Liver (tissue), 9 donors: ENCODE results near the gene LYST. TPM values are rescaled to one million over a fixed set of nuclear protein-coding genes. Genes with fewer than 3 reads are reported as not detected.
"Not testable (repeated sequence)": the region's sequence is repeated elsewhere in the genome, so short reads cannot be mapped to it uniquely, and the experiment has no call there.

Experiments used
- DNase-seq: peaks from one replicate; pipeline ENCODE4 v3.0.0-alpha.2; 2017; ENCODE audit warnings: low spot score
- H3K27ac ChIP-seq, 2 donors: one replicate each; pipeline ENCODE4 v1.7.0; 2013; ENCODE audit warnings: inconsistent platforms in 2 of 2, low read length in 2 of 2, control low read depth in 1 of 2, low read depth in 1 of 2, mild to moderate bottlenecking in 1 of 2
- H3K27me3 ChIP-seq, 4 donors: one replicate each; pipeline versions ENCODE4 v1.6.1 to v1.7.0; 2013; ENCODE audit warnings: low read length in 3 of 4, inconsistent platforms in 1 of 4, mild to moderate bottlenecking in 1 of 4, moderate library complexity in 1 of 4; ENCODE audit not compliant: control insufficient read depth in 4 of 4, insufficient read depth in 4 of 4
- H3K36me3 ChIP-seq, 4 donors: one replicate each; pipeline versions ENCODE4 v1.6.1 to v1.7.0; 2013; ENCODE audit warnings: low read length in 3 of 4, mild to moderate bottlenecking in 3 of 4, low read depth in 1 of 4, moderate library complexity in 1 of 4; ENCODE audit not compliant: control insufficient read depth in 4 of 4, insufficient read depth in 3 of 4
- H3K4me1 ChIP-seq, 4 donors: one replicate each; pipeline versions ENCODE4 v1.6.1 to v1.7.0; 2013; ENCODE audit warnings: low read length in 3 of 4, mild to moderate bottlenecking in 3 of 4, moderate library complexity in 1 of 4; ENCODE audit not compliant: control insufficient read depth in 4 of 4, insufficient read depth in 4 of 4
- H3K4me3 ChIP-seq, 3 donors: one replicate each; pipeline versions ENCODE4 v1.6.1 to v1.7.0; 2013; ENCODE audit warnings: low read length in 3 of 3, control low read depth in 1 of 3, low read depth in 1 of 3, mild to moderate bottlenecking in 1 of 3
- H3K9ac ChIP-seq, 2 donors: one replicate each; pipeline ENCODE4 v1.7.0; 2013; ENCODE audit warnings: low read length in 2 of 2, mild to moderate bottlenecking in 2 of 2, moderate library complexity in 2 of 2, control low read depth in 1 of 2, low read depth in 1 of 2
- H3K9me3 ChIP-seq, 4 donors: one replicate each; pipeline versions ENCODE4 v1.6.1 to v1.7.0; 2013; ENCODE audit warnings: low read length in 3 of 4; ENCODE audit not compliant: control insufficient read depth in 4 of 4
- EGR1 ChIP-seq, 2 donors: IDR thresholded peaks; 2 replicates each; pipeline ENCODE4 v1.6.1; 2016 to 2018; ENCODE audit warnings: antibody characterized with exemption in 2 of 2, low read depth in 2 of 2
- FOXA2 ChIP-seq: IDR thresholded peaks from 2 replicates; pipeline ENCODE4 v1.6.1; 2016; ENCODE audit warnings: antibody characterized with exemption
- GABPA ChIP-seq, 2 donors: IDR thresholded peaks in 1 of 2; conservative IDR thresholded peaks in 1 of 2; 2 replicates each; pipeline ENCODE4 v1.6.1; 2016; ENCODE audit warnings: antibody characterized with exemption in 2 of 2, mild to moderate bottlenecking in 1 of 2, moderate library complexity in 1 of 2
- HNF4G ChIP-seq: IDR thresholded peaks from 2 replicates; pipeline ENCODE4 v1.6.1; 2016; ENCODE audit warnings: antibody characterized with exemption
- JUND ChIP-seq, 2 donors: IDR thresholded peaks; 2 replicates each; pipeline ENCODE4 v1.6.1; 2016; ENCODE audit warnings: antibody characterized with exemption in 2 of 2
- RAD21 ChIP-seq, 2 donors: IDR thresholded peaks; 2 replicates each; pipeline ENCODE4 v1.6.1; 2016; ENCODE audit warnings: antibody characterized with exemption in 2 of 2, mild to moderate bottlenecking in 2 of 2
- RXRA ChIP-seq, 2 donors: IDR thresholded peaks; 2 replicates each; pipeline ENCODE4 v1.6.1; 2017 to 2018; ENCODE audit warnings: antibody characterized with exemption in 2 of 2, mild to moderate bottlenecking in 1 of 2
- SP1 ChIP-seq: IDR thresholded peaks from 2 replicates; pipeline ENCODE4 v1.6.1; 2018; ENCODE audit warnings: antibody characterized with exemption, mild to moderate bottlenecking
- TAF1 ChIP-seq: conservative IDR thresholded peaks from 2 replicates; pipeline ENCODE4 v1.6.1; 2016; ENCODE audit warnings: antibody characterized with exemption, mild to moderate bottlenecking
- YY1 ChIP-seq: IDR thresholded peaks from 2 replicates; pipeline ENCODE4 v1.6.1; 2016; ENCODE audit warnings: antibody characterized with exemption, mild to moderate bottlenecking
- WGBS: extraction: QIAGEN DNeasy Blood & Tissue Kit; methylation state at CpG from one replicate; pipeline ENCODE4 v1.1.7; 2013; 5-methylcytosine and 5-hydroxymethylcytosine counted together
- polyA plus RNA-seq, 2 donors: library from polyadenylated mRNA; stranded (reverse) in 1 of 2; unstranded in 1 of 2; fragments of 200-250 nt in 1 of 2; fragments of >200 nt in 1 of 2; fragmentation: Nextera tagmentation in 1 of 2; extraction: Ambion mirVana in 1 of 2; gene quantifications; one replicate each; pipeline versions ENCODE4 v1.2.1 to v1.2.3, GENCODE V29; 2013 to 2015
- total RNA-seq, 2 donors: library from RNA; depleted of rRNA; stranded (reverse); fragments of >200 nt; gene quantifications; one replicate each; pipeline ENCODE4 v1.2.3, GENCODE V29; 2014
- TF ChIP-seq, protein P1 (sequence below): IDR thresholded peaks from 2 replicates; pipeline ENCODE4 v1.6.1; 2016; ENCODE audit warnings: antibody characterized with exemption
- TF ChIP-seq, protein P2 (sequence below): IDR thresholded peaks from 2 replicates; pipeline ENCODE4 v1.6.1; 2016; ENCODE audit warnings: antibody characterized with exemption, mild to moderate bottlenecking
- TF ChIP-seq, protein P3 (sequence below): IDR thresholded peaks from 2 replicates; pipeline ENCODE4 v1.6.1; 2016; ENCODE audit warnings: antibody characterized with exemption
- TF ChIP-seq, protein P4 (sequence below): fragments of 150-350 bp; IDR thresholded peaks from 2 replicates; pipeline ENCODE4 v1.5.1; 2017; ENCODE audit warnings: improper control_type of control experiment, low read depth, low read length; ENCODE audit not compliant: missing input control
- donor health status: healthy.
- donor health status: healthy.
- donor health status: healthy.
- donor health status: healthy.
- donor health status: healthy.

Gene LYST
- total and polyA plus RNA-seq, 4 donors: 3.4 to 45.9 (median 14.2) TPM

DNA sequence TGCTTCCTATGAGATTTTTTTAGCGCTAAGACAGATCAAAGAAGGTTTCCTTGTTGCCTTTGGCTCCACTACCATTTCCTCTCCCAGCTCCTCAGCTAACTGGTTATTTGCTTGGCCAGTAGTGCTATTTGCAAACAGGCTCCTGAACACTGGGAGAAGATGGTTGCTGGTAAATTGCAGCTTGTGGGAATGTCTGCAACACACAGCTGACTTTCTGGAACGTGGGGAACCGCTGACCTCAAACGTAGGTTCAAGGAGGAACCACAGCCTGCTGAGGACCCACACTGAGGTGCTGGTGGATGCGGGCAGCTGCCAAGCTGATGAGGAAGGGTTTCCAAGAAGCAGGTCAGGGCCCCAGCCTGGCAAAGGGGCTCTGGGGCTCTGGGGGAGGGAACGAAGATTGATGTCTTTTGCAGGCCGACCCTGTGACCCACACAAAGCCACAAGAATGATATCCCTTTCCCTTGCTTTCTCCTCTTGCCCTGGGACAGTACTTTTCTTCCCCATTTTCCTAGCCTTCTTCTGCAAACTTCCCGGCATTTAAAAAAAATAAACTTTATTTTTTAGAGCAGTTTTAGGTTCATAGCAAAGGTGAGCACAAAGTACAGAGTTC is 241.9 kb downstream of the LYST start:
- H3K36me3 ChIP-seq: no peaks in the 10 kb centered on the region
- H3K27me3 ChIP-seq: peaks cover 0 to 5% (median 0%) of the 10 kb centered on the region in 4 donors
- TF ChIP-seq JUND (IDR thresholded peaks at IDR 0.05) (no peak), TAF1 (no peak), RAD21 (IDR thresholded peaks at IDR 0.05) (no peak), RXRA (IDR thresholded peaks at IDR 0.05) (no peak), YY1 (no peak), EGR1 (IDR thresholded peaks at IDR 0.05; ENCODE audit: low read depth in 2 of 2) (no peak), GABPA (IDR thresholded peaks at IDR 0.05 in 1 of 2, conservative IDR thresholded peaks at IDR 0.05 in 1 of 2) (no peak), HNF4G (no peak), FOXA2 (no peak)
- TF ChIP-seq, protein P1, sequence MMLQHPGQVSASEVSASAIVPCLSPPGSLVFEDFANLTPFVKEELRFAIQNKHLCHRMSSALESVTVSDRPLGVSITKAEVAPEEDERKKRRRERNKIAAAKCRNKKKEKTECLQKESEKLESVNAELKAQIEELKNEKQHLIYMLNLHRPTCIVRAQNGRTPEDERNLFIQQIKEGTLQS: no peak
- TF ChIP-seq, protein P2, sequence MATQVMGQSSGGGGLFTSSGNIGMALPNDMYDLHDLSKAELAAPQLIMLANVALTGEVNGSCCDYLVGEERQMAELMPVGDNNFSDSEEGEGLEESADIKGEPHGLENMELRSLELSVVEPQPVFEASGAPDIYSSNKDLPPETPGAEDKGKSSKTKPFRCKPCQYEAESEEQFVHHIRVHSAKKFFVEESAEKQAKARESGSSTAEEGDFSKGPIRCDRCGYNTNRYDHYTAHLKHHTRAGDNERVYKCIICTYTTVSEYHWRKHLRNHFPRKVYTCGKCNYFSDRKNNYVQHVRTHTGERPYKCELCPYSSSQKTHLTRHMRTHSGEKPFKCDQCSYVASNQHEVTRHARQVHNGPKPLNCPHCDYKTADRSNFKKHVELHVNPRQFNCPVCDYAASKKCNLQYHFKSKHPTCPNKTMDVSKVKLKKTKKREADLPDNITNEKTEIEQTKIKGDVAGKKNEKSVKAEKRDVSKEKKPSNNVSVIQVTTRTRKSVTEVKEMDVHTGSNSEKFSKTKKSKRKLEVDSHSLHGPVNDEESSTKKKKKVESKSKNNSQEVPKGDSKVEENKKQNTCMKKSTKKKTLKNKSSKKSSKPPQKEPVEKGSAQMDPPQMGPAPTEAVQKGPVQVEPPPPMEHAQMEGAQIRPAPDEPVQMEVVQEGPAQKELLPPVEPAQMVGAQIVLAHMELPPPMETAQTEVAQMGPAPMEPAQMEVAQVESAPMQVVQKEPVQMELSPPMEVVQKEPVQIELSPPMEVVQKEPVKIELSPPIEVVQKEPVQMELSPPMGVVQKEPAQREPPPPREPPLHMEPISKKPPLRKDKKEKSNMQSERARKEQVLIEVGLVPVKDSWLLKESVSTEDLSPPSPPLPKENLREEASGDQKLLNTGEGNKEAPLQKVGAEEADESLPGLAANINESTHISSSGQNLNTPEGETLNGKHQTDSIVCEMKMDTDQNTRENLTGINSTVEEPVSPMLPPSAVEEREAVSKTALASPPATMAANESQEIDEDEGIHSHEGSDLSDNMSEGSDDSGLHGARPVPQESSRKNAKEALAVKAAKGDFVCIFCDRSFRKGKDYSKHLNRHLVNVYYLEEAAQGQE: no peak
- TF ChIP-seq, protein P3, sequence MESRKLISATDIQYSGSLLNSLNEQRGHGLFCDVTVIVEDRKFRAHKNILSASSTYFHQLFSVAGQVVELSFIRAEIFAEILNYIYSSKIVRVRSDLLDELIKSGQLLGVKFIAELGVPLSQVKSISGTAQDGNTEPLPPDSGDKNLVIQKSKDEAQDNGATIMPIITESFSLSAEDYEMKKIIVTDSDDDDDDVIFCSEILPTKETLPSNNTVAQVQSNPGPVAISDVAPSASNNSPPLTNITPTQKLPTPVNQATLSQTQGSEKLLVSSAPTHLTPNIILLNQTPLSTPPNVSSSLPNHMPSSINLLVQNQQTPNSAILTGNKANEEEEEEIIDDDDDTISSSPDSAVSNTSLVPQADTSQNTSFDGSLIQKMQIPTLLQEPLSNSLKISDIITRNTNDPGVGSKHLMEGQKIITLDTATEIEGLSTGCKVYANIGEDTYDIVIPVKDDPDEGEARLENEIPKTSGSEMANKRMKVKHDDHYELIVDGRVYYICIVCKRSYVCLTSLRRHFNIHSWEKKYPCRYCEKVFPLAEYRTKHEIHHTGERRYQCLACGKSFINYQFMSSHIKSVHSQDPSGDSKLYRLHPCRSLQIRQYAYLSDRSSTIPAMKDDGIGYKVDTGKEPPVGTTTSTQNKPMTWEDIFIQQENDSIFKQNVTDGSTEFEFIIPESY: no peak
- TF ChIP-seq, protein P4, sequence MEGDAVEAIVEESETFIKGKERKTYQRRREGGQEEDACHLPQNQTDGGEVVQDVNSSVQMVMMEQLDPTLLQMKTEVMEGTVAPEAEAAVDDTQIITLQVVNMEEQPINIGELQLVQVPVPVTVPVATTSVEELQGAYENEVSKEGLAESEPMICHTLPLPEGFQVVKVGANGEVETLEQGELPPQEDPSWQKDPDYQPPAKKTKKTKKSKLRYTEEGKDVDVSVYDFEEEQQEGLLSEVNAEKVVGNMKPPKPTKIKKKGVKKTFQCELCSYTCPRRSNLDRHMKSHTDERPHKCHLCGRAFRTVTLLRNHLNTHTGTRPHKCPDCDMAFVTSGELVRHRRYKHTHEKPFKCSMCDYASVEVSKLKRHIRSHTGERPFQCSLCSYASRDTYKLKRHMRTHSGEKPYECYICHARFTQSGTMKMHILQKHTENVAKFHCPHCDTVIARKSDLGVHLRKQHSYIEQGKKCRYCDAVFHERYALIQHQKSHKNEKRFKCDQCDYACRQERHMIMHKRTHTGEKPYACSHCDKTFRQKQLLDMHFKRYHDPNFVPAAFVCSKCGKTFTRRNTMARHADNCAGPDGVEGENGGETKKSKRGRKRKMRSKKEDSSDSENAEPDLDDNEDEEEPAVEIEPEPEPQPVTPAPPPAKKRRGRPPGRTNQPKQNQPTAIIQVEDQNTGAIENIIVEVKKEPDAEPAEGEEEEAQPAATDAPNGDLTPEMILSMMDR: no peak
- no peaks in the 10 kb centered on the region for H3K4me1 ChIP-seq
- DNase-seq: no peak
- no peaks in the 10 kb centered on the region for H3K9me3 ChIP-seq
- no peak overlapping the region for H3K4me3 ChIP-seq
- WGBS: 57% methylated on average over 8 of the region's 8 CpGs
- no peak overlapping the region for H3K27ac ChIP-seq
- no peak overlapping the region for H3K9ac ChIP-seq

DNA sequence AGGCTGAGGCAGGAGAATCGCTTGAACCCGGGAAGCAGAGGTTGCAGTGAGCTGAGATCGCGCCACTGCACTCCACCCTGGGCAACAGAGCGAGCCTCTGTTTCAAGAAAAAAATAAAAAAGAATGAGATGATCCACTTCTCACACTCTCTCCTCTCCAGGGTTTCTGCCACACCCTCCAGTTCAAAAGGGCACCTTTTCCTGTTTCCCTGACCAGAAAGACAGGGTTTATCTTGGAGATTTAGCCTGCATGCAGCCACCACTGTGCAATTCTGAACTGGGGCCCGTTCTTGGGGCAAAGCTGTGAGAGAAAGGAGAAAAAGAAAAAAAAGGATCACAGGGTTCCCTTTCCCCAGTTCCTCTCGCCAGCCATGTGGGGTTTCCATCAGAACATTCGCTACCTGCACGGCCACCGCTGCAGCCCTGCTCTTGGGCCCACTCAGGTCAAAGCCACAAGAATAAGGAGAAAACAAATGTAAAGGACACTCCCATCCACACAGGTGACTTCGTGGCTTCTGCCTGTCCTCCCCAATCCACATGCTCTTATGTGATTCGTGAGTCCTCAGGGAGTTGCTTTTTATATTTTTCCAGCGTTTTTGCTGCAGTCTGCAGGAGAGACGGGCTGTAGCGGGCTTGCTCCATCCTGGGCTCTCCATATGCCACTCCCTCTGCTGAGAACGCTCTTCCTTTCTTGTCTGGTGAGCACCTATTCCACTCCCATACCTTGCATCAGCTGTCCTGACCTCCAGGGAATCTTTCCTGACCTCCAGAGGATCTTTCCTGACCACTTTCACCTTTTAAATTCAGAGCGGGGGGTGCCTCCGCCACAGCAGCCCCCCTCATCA is 243.5 kb downstream of the LYST start:
- no peak for TF ChIP-seq SP1
- 80% methylated on average over 18 of the region's 18 CpGs for WGBS
- no peak overlapping the region for H3K27ac ChIP-seq
- no peaks in the 10 kb centered on the region for H3K9me3 ChIP-seq
- H3K9ac ChIP-seq: no peak overlapping the region
- H3K36me3 ChIP-seq: no peaks in the 10 kb centered on the region
- no peak overlapping the region for H3K4me3 ChIP-seq
- no peaks in the 10 kb centered on the region for H3K4me1 ChIP-seq
- H3K27me3 ChIP-seq: peaks cover 0 to 5% (median 0%) of the 10 kb centered on the region in 4 donors
- no peak for DNase-seq

DNA sequence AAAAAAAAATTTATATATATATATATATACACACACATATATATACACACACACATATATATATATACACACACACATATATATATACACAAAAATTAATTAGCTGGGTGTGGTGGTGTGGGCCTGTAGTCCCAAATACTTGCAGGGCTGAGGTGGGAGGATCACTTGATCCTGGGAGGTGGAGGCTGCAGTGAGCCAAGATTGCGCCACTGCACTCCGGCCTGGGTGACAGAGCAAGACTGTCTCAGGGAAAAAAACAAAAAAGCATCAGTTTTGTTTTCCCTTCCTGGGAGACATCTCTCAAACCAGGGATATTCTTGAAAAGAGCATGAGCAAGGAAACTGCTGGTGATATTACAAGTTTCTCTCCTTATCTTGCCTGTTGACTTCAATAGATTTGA is 247.6 kb downstream of the LYST start:
- not testable (repeated sequence) for H3K36me3 ChIP-seq, H3K4me1 ChIP-seq
- WGBS: 62% methylated on average over 2 of the region's 2 CpGs

More for the DNA sequence above, 247.6 kb downstream of the LYST start:
- H3K27ac ChIP-seq, H3K27me3 ChIP-seq, H3K9me3 ChIP-seq, H3K4me3 ChIP-seq, DNase-seq, H3K9ac ChIP-seq: not testable (repeated sequence)
